ENCODE results near the gene NOL8. TPM values are rescaled to one million over a fixed set of nuclear protein-coding genes. Genes with fewer than 3 reads are reported as not detected.

The NOL8 gene
- polyA plus RNA-seq, 4 donors: 11.3 to 39.9 (median 13.1) TPM

GRCh38 chr9:92275541-92275940, 49.6 kb downstream of the NOL8 start:
- Histone ChIP-seq H3K4me3 (ENCODE audit: low read depth in 1 of 3, low read length in 3 of 3) (no peak overlapping the region), H3K27me3 (ENCODE audit: control insufficient read depth in 3 of 3, insufficient read depth in 3 of 3, low read length in 3 of 3) (no peaks in the 10 kb centered on the region), H3K9me3 (ENCODE audit: control insufficient read depth in 2 of 2, insufficient read depth in 1 of 2, low read depth in 1 of 2, low read length in 1 of 2) (no peaks in the 10 kb centered on the region), H3K36me3 (ENCODE audit: control insufficient read depth in 3 of 3, insufficient read depth in 2 of 3, low read depth in 1 of 3, low read length in 3 of 3) (peaks cover 20 to 29% (median 27%) of the 10 kb centered on the region in 3 donors), H3K27ac (ENCODE audit: low read depth in 1 of 3, low read length in 2 of 3) (no peak overlapping the region), H3K4me1 (ENCODE audit: control insufficient read depth in 3 of 3, insufficient read depth in 2 of 3, low read depth in 1 of 3, low read length in 2 of 3) (no peaks in the 10 kb centered on the region)
- no peak for DNase-seq
- no peak for FAIRE-seq
- WGBS, 3 donors: 94 to 98% (median 96%) methylated on average over 6 of the region's 6 CpGs

DNA sequence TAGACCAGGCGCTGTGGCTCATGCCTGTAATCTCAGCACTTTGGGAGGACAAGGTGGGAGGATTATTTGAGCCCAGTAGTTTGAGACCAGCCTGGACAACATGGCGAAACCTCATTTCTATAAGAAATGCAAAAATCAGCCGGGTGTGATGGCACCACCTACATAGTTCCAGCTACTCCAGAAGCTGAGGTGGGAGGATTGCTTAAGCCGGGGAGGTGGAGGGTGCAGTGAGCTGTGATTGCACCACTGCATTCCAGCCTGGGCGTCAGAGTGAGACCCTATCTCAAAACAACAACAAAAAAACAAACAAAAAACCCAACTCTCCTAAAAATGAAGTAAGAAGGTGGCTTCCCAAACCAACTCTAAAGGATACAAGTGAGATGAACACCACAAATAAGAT, 54.6 kb downstream of the NOL8 start:
- Histone ChIP-seq H3K4me3 (ENCODE audit: low read depth in 1 of 3, low read length in 3 of 3) (no peak overlapping the region), H3K27me3 (ENCODE audit: control insufficient read depth in 3 of 3, insufficient read depth in 3 of 3, low read length in 3 of 3) (no peaks in the 10 kb centered on the region), H3K4me1 (ENCODE audit: control insufficient read depth in 3 of 3, insufficient read depth in 2 of 3, low read depth in 1 of 3, low read length in 2 of 3) (no peaks in the 10 kb centered on the region), H3K9me3 (ENCODE audit: control insufficient read depth in 2 of 2, insufficient read depth in 1 of 2, low read depth in 1 of 2, low read length in 1 of 2) (no peaks in the 10 kb centered on the region), H3K27ac (ENCODE audit: low read depth in 1 of 3, low read length in 2 of 3) (no peak overlapping the region), H3K36me3 (ENCODE audit: control insufficient read depth in 3 of 3, insufficient read depth in 2 of 3, low read depth in 1 of 3, low read length in 3 of 3) (peaks cover 5 to 44% (median 35%) of the 10 kb centered on the region in 3 donors)
- DNase-seq: no peak
- WGBS, 3 donors: 96 to 97% (median 97%) methylated on average over 5 of the region's 5 CpGs
- no peak for FAIRE-seq

DNA sequence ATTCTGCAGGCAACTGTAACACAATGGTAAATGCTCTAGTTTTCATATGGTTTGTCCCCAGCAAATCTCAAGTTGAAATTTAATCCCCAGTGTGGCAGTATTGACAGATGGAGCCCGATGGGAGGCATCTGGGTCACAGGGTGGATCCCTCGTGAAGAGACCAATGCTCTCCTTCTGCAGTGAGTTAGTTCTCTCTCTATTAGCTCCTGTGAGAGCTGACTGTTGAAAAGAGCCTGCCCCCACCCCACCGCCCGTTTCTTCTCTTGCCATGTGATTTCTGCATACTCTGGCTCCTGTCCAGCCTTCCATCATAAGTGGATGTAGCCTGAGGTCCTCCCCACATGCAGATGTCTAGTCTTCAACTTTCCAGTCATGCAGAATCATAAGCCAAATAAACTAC, 58.7 kb downstream of the NOL8 start:
- no peak overlapping the region for H3K4me3 ChIP-seq (ENCODE audit: low read depth in 1 of 3, low read length in 3 of 3)
- WGBS, 3 donors: 79 to 92% (median 83%) methylated on average over 4 of the region's 4 CpGs
- H3K27ac ChIP-seq (ENCODE audit: low read depth in 1 of 3, low read length in 2 of 3): no peak overlapping the region
- no peaks in the 10 kb centered on the region for H3K27me3 ChIP-seq (ENCODE audit: control insufficient read depth in 3 of 3, insufficient read depth in 3 of 3, low read length in 3 of 3)
- FAIRE-seq (no peak), DNase-seq (no peak)
- peaks cover 19 to 59% (median 29%) of the 10 kb centered on the region in 3 donors for H3K36me3 ChIP-seq (ENCODE audit: control insufficient read depth in 3 of 3, insufficient read depth in 2 of 3, low read depth in 1 of 3, low read length in 3 of 3)
- no peaks in the 10 kb centered on the region for H3K9me3 ChIP-seq (ENCODE audit: control insufficient read depth in 2 of 2, insufficient read depth in 1 of 2, low read depth in 1 of 2, low read length in 1 of 2)
- H3K4me1 ChIP-seq (ENCODE audit: control insufficient read depth in 3 of 3, insufficient read depth in 2 of 3, low read depth in 1 of 3, low read length in 2 of 3): no peaks in the 10 kb centered on the region

DNA sequence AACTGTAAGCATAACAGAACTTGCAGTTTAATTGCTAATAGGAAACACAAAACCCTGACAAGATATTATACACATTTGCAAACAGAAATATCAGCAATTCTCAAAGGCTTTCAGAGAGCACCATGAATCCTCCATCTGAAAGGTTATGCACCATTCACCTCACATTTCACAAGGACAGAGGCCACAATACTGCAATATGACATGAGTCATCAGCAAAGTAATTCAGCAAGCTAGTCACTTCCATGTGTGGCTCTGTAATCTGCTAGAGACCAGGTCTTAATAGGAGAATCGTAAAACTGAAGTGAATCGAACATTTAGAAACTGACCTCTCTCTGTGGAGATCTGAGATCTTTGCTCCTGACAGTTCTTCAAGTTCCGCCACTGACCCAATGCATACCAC, 60.0 kb downstream of the NOL8 start:
- no peak for FAIRE-seq
- no peaks in the 10 kb centered on the region for H3K9me3 ChIP-seq (ENCODE audit: control insufficient read depth in 2 of 2, insufficient read depth in 1 of 2, low read depth in 1 of 2, low read length in 1 of 2)
- DNase-seq: peak; percentile 7 to 21
- no peaks in the 10 kb centered on the region for H3K27me3 ChIP-seq (ENCODE audit: control insufficient read depth in 3 of 3, insufficient read depth in 3 of 3, low read length in 3 of 3)
- WGBS, 3 donors: 59 to 86% (median 63%) methylated on average over 3 of the region's 3 CpGs
- H3K27ac ChIP-seq (ENCODE audit: low read depth in 1 of 3, low read length in 2 of 3): no peak overlapping the region
- no peak overlapping the region for H3K4me3 ChIP-seq (ENCODE audit: low read depth in 1 of 3, low read length in 3 of 3)
- H3K4me1 ChIP-seq (ENCODE audit: control insufficient read depth in 3 of 3, insufficient read depth in 2 of 3, low read depth in 1 of 3, low read length in 2 of 3): no peaks in the 10 kb centered on the region
- H3K36me3 ChIP-seq (ENCODE audit: control insufficient read depth in 3 of 3, insufficient read depth in 2 of 3, low read depth in 1 of 3, low read length in 3 of 3): peaks cover 18 to 62% (median 23%) of the 10 kb centered on the region in 3 donors

- DNase-seq: no peak
- Histone ChIP-seq H3K27me3 (ENCODE audit: control insufficient read depth in 3 of 3, insufficient read depth in 3 of 3, low read length in 3 of 3) (no peaks in the 10 kb centered on the region), H3K36me3 (ENCODE audit: control insufficient read depth in 3 of 3, insufficient read depth in 2 of 3, low read depth in 1 of 3, low read length in 3 of 3) (peaks cover 19 to 64% (median 32%) of the 10 kb centered on the region in 3 donors), H3K4me1 (ENCODE audit: control insufficient read depth in 3 of 3, insufficient read depth in 2 of 3, low read depth in 1 of 3, low read length in 2 of 3) (no peaks in the 10 kb centered on the region), H3K4me3 (ENCODE audit: low read depth in 1 of 3, low read length in 3 of 3) (no peak overlapping the region), H3K9me3 (ENCODE audit: control insufficient read depth in 2 of 2, insufficient read depth in 1 of 2, low read depth in 1 of 2, low read length in 1 of 2) (no peaks in the 10 kb centered on the region), H3K27ac (ENCODE audit: low read depth in 1 of 3, low read length in 2 of 3) (no peak overlapping the region)
- no peak for FAIRE-seq
- WGBS, 3 donors: 37 to 41% (median 40%) methylated on average over 1 of the region's 1 CpG
These were observed 62.0 kb downstream of the NOL8 start for GRCh38 chr9:92263131-92263530.

- DNase-seq (peak in 1 of 2 donors; percentile 17), FAIRE-seq (no peak)
- no peaks in the 10 kb centered on the region for H3K9me3 ChIP-seq (ENCODE audit: control insufficient read depth in 2 of 2, insufficient read depth in 1 of 2, low read depth in 1 of 2, low read length in 1 of 2)
- H3K27ac ChIP-seq (ENCODE audit: low read depth in 1 of 3, low read length in 2 of 3): no peak overlapping the region
- no peaks in the 10 kb centered on the region for H3K27me3 ChIP-seq (ENCODE audit: control insufficient read depth in 3 of 3, insufficient read depth in 3 of 3, low read length in 3 of 3)
- 23 to 73% (median 60%) methylated on average over 2 of the region's 2 CpGs for WGBS, 3 donors
- H3K4me3 ChIP-seq (ENCODE audit: low read depth in 1 of 3, low read length in 3 of 3): no peak overlapping the region
- H3K4me1 ChIP-seq (ENCODE audit: control insufficient read depth in 3 of 3, insufficient read depth in 2 of 3, low read depth in 1 of 3, low read length in 2 of 3): no peaks in the 10 kb centered on the region
- H3K36me3 ChIP-seq (ENCODE audit: control insufficient read depth in 3 of 3, insufficient read depth in 2 of 3, low read depth in 1 of 3, low read length in 3 of 3): peaks cover 24 to 56% (median 46%) of the 10 kb centered on the region in 3 donors
These were observed 67.8 kb downstream of the NOL8 start for GRCh38 chr9:92257327-92257726.

GRCh38 chr9:92254381-92255337, 70.5 kb downstream of the NOL8 start:
- H3K4me3 ChIP-seq (ENCODE audit: low read depth in 1 of 3, low read length in 3 of 3): no peak overlapping the region
- no peak for FAIRE-seq

GRCh38 chr9:92253656-92254055, 71.5 kb downstream of the NOL8 start:
- peaks cover 31 to 46% (median 40%) of the 10 kb centered on the region in 3 donors for H3K36me3 ChIP-seq (ENCODE audit: control insufficient read depth in 3 of 3, insufficient read depth in 2 of 3, low read depth in 1 of 3, low read length in 3 of 3)
- no peak for DNase-seq

More at GRCh38 chr9:92254381-92255337, 70.5 kb downstream of the NOL8 start:
- Histone ChIP-seq H3K9me3 (ENCODE audit: control insufficient read depth in 2 of 2, insufficient read depth in 1 of 2, low read depth in 1 of 2, low read length in 1 of 2) (no peaks in the 10 kb centered on the region), H3K4me1 (ENCODE audit: control insufficient read depth in 3 of 3, insufficient read depth in 2 of 3, low read depth in 1 of 3, low read length in 2 of 3) (no peaks in the 10 kb centered on the region), H3K27me3 (ENCODE audit: control insufficient read depth in 3 of 3, insufficient read depth in 3 of 3, low read length in 3 of 3) (no peaks in the 10 kb centered on the region), H3K27ac (ENCODE audit: low read depth in 1 of 3, low read length in 2 of 3) (no peak overlapping the region), H3K36me3 (ENCODE audit: control insufficient read depth in 3 of 3, insufficient read depth in 2 of 3, low read depth in 1 of 3, low read length in 3 of 3) (peaks cover 29 to 53% (median 49%) of the 10 kb centered on the region in 3 donors)
- WGBS, 3 donors: 85 to 87% (median 87%) methylated on average over 19 of the region's 19 CpGs
- no peak for DNase-seq

More at GRCh38 chr9:92253656-92254055, 71.5 kb downstream of the NOL8 start:
- H3K9me3 ChIP-seq (ENCODE audit: control insufficient read depth in 2 of 2, insufficient read depth in 1 of 2, low read depth in 1 of 2, low read length in 1 of 2): no peaks in the 10 kb centered on the region
- H3K27ac ChIP-seq (ENCODE audit: low read depth in 1 of 3, low read length in 2 of 3): no peak overlapping the region
- FAIRE-seq: no peak
- no peaks in the 10 kb centered on the region for H3K27me3 ChIP-seq (ENCODE audit: control insufficient read depth in 3 of 3, insufficient read depth in 3 of 3, low read length in 3 of 3)
- no peaks in the 10 kb centered on the region for H3K4me1 ChIP-seq (ENCODE audit: control insufficient read depth in 3 of 3, insufficient read depth in 2 of 3, low read depth in 1 of 3, low read length in 2 of 3)
- WGBS, 3 donors: 77 to 80% (median 77%) methylated on average over 4 of the region's 4 CpGs
- H3K4me3 ChIP-seq (ENCODE audit: low read depth in 1 of 3, low read length in 3 of 3): no peak overlapping the region

Data from small intestine (tissue), 7 donors.